Measurements from ENCODE around the gene NDUFS2. TPM values are rescaled to one million over a fixed set of nuclear protein-coding genes. Genes with fewer than 3 reads are reported as not detected.

Gene NDUFS2
- total and polyA plus RNA-seq, 10 of the 15 experiments (the other 5 are each of a cell fraction or from before 2014, with no cell fraction given) = 66.5 to 215 (median 148) TPM

DNA sequence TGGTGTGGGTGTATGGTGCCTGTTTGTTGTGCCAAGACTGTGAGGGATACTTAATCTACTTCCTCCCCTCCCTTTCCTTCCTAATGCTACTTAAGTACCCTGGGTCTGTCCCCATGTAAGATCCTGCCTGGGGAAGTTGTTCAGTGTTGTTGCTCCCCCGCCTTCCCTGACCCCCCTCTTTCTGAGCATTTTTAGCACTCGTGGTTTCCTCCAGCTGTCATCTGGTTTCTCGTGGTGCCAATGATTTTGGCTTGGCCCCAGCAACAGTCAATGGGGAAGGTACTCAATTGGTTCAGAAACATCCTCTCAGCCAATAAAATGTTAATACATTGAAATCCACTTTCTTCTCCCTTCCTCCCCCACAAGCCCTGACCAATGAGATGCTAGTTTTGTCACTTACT is 16.9 kb upstream of the NDUFS2 start (continued):
- TF ChIP-seq E4F1 (IDR thresholded peaks at IDR 0.05; ENCODE audit: borderline replicate concordance, partially characterized antibody) = no peak
- TF ChIP-seq, protein P1, sequence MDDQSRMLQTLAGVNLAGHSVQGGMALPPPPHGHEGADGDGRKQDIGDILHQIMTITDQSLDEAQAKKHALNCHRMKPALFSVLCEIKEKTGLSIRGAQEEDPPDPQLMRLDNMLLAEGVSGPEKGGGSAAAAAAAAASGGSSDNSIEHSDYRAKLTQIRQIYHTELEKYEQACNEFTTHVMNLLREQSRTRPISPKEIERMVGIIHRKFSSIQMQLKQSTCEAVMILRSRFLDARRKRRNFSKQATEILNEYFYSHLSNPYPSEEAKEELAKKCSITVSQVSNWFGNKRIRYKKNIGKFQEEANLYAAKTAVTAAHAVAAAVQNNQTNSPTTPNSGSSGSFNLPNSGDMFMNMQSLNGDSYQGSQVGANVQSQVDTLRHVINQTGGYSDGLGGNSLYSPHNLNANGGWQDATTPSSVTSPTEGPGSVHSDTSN (IDR thresholded peaks at IDR 0.05; ENCODE audit: insufficient replicate concordance, low read depth, low read length) = no peak
- TF ChIP-seq ZNF217 (IDR thresholded peaks at IDR 0.05) = no peak
- TF ChIP-seq SMAD5 (IDR thresholded peaks at IDR 0.05; ENCODE audit: low read depth) = 0 out of 2 replicates have a peak, but pooled peaks have one; percentile 55
- TF ChIP-seq IKZF1 (conservative IDR thresholded peaks at IDR 0.05) = 0 out of 2 replicates have a peak, but pooled peaks have one; percentile 13
- peak; percentile 32; the same call in 1 of the 2 replicates for TF ChIP-seq MXI1 (IDR thresholded peaks at IDR 0.05; ENCODE audit: low read depth, low read length)
- peak; percentile 84 for TF ChIP-seq CBFB (IDR thresholded peaks at IDR 0.05; ENCODE audit: low read depth)
- peak; percentile 96 for TF ChIP-seq TCF12 (IDR thresholded peaks at IDR 0.05; ENCODE audit: low read depth, low read length)
- peak; percentile 17 for TF ChIP-seq SMAD1 (IDR thresholded peaks at IDR 0.05; ENCODE audit: low read depth, partially characterized antibody)
- no peak for TF ChIP-seq RB1 (IDR thresholded peaks at IDR 0.05; ENCODE audit: borderline replicate concordance)
- TF ChIP-seq TAF1 (IDR thresholded peaks at IDR 0.05; ENCODE audit: borderline replicate concordance, low read depth, low read length) = peak; percentile 18; the same call in 1 of the 2 replicates
- peak; percentile 42; the same call in 1 of the 2 replicates for TF ChIP-seq POLR2A (IDR thresholded peaks at IDR 0.05; ENCODE audit: low read depth, low read length)
- peak; percentile 55; the same call in 1 of the 2 replicates for TF ChIP-seq IRF4 (IDR thresholded peaks at IDR 0.05; ENCODE audit: low read depth, low read length)
- TF ChIP-seq, protein P2, sequence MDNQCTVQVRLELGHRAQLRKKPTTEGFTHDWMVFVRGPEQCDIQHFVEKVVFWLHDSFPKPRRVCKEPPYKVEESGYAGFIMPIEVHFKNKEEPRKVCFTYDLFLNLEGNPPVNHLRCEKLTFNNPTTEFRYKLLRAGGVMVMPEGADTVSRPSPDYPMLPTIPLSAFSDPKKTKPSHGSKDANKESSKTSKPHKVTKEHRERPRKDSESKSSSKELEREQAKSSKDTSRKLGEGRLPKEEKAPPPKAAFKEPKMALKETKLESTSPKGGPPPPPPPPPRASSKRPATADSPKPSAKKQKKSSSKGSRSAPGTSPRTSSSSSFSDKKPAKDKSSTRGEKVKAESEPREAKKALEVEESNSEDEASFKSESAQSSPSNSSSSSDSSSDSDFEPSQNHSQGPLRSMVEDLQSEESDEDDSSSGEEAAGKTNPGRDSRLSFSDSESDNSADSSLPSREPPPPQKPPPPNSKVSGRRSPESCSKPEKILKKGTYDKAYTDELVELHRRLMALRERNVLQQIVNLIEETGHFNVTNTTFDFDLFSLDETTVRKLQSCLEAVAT (IDR thresholded peaks at IDR 0.05) = peak; percentile 37
- peak; percentile 69 for TF ChIP-seq SP1 (IDR thresholded peaks at IDR 0.05; ENCODE audit: low read depth, low read length)
- peak; percentile 58; the same call in 1 of the 2 replicates for TF ChIP-seq CREB1 (IDR thresholded peaks at IDR 0.05; ENCODE audit: low read depth)
- TF ChIP-seq BMI1 (IDR thresholded peaks at IDR 0.05; ENCODE audit: borderline replicate concordance) = no peak
- TF ChIP-seq FOXM1 (IDR thresholded peaks at IDR 0.05; ENCODE audit: low read depth, low read length) = peak; percentile 76
- TF ChIP-seq HDGF (IDR thresholded peaks at IDR 0.05) = no peak; the same call in 1 of the 2 replicates
- no peak for TF ChIP-seq RBBP5 (conservative IDR thresholded peaks at IDR 0.05)
- TF ChIP-seq PAX5 (IDR thresholded peaks at IDR 0.05; ENCODE audit: borderline replicate concordance, low read depth, low read length) = peak; percentile 65; the same call in 1 of the 2 replicates
- peak in 1 of 2 experiments; percentile 46; a peak in 1 of 4 replicates for TF ChIP-seq CEBPB (IDR thresholded peaks at IDR 0.05; ENCODE audit: borderline replicate concordance in 1 of 2, low read depth in 2 of 2, low read length in 2 of 2)
- TF ChIP-seq USF2 (IDR thresholded peaks at IDR 0.05; ENCODE audit: borderline replicate concordance, low read depth, low read length) = no peak
- TF ChIP-seq NFYB (IDR thresholded peaks at IDR 0.05; ENCODE audit: insufficient read depth, low read depth, low read length) = peak; percentile 95
- TF ChIP-seq NFYA (IDR thresholded peaks at IDR 0.05; ENCODE audit: borderline replicate concordance, low read depth, low read length) = no peak; the same call in 1 of the 2 replicates
- TF ChIP-seq NR2C1 (IDR thresholded peaks at IDR 0.05) = no peak
- TF ChIP-seq ETV6 (conservative IDR thresholded peaks at IDR 0.05 in 1 of 2, IDR thresholded peaks at IDR 0.05 in 1 of 2; ENCODE audit: borderline replicate concordance in 1 of 2, low read depth in 1 of 2) = peak in 1 of 2 experiments; percentile 75; a peak in 2 of 4 replicates
